ENCODE data around the gene L3MBTL1.
A peak's percentile ranks its signal among the peaks of the same experiment; 100 is the strongest.
"Not testable (repeated sequence)": the region's sequence is repeated elsewhere in the genome, so short reads cannot be mapped to it uniquely, and the experiment has no call there.

Gene L3MBTL1

DNA sequence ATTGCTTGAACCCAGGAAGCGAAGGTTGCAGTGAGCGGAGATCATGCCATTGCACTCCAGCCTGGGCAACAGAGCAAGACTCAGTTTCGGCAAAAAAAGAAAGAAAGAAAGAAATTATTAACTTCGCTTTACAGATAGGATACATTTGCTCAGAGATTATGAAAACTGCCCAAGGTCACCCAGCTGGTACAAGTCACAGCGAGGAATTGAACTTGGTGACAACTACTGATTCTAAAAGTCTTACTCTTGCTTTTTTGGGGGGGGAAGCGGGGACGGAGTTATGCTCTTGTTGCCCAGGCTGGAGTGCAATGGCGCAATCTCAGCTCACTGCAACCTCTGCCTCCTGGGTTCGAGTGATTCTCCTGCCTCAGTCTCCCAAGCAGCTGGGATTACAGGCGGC is 81.0 kb downstream of the L3MBTL1 start:
- not testable (repeated sequence) for DNase-seq (ENCODE audit: low read depth, low spot score)

DNA sequence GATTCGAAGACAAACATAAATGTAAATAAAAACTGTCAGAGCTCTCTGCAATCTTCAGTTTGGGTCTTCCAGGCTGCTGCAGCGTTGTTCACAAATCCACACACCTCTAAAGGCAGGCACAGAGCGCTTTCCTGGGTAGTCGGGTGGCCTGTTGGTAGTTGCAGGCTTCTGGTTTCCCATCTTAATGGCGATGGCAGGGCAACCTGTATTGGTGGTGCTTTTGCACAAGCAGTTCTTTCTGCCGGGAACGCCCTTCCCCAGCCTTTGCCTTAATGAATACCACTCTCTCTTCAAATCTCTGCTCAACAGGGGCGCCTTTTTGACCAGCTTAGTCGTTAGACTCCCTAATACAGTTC is 82.5 kb downstream of the L3MBTL1 start:
- DNase-seq (ENCODE audit: low read depth, low spot score), result no peak

GRCh38 chr20:43590392-43591303 is 83.2 kb downstream of the L3MBTL1 start, which contains the start of gene IFT52:
TSS of gene IFT52 (plus strand) at chr20:43590937. CDS start at chr20:43594699, 3,762 bp downstream.
- peak; percentile 97 for DNase-seq (ENCODE audit: low read depth, low spot score)
